Hepatic stellate cell (primary cell): ENCODE measurements around the gene HNMT.
A peak's percentile ranks its signal among the peaks of the same experiment; 100 is the strongest.
"Not testable (repeated sequence)": the region's sequence is repeated elsewhere in the genome, so short reads cannot be mapped to it uniquely, and the experiment has no call there.

Experiments
- DNase-seq: peaks from one replicate; pipeline ENCODE4 v3.0.0; 2011; ENCODE audit warnings: low spot score

HNMT gene

DNA sequence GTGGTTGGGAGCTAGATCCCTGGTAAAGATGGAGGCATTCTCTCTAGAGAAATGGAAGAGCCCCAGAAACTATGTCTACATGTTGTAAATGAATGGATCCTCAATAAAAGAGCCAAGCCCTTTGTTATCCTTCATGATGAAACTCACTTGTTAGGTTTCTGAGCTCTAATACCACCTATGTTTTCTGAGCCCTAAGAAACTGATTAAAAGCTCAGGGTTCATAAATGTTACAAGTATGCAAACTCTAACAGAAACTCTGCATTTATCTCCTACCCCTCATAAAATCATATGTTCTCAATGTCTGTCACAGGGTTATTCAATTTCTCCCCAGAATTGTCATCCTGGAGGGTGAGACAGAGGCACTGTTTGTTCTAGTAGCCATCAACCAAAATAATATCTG lies 18.0 kb upstream of the HNMT start:
- no peak for DNase-seq

DNA sequence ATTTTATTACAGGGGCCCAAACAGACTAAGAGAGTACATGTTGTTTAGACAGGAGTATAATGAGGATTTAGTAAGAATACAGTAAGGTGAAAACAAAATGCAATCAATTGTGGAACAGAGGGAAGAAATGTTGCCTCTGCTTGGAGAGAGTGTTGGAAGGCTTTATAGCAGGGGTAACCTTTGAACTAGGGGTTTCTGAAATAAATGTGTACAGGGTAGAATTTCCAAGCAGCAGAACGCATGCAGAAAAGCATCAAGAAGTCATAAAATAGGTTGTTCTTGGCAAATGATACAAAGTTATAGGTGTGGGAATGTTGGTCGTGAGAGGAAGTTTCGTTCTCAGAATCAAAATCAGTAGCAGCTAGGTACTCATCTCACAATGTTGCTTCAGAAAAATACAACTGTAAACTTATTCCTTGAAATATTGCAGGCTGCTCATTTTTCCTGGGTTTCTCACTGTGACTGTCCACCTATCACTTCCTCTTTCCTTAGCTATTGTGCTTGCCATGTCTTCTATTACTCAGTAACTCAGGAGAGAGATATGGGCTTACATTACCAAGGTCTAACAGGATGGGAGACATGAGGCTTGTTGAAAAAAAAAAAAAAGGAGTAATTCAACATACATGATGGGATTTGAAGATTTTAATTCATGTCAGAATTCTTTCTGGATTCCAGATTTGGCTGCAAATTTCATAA lies 17.1 kb upstream of the HNMT start:
- no peak for DNase-seq

GRCh38 chr2:137947728-137948336 lies 16.4 kb upstream of the HNMT start:
- no peak for DNase-seq

GRCh38 chr2:137948894-137949293 lies 15.4 kb upstream of the HNMT start:
- no peak for DNase-seq

DNA sequence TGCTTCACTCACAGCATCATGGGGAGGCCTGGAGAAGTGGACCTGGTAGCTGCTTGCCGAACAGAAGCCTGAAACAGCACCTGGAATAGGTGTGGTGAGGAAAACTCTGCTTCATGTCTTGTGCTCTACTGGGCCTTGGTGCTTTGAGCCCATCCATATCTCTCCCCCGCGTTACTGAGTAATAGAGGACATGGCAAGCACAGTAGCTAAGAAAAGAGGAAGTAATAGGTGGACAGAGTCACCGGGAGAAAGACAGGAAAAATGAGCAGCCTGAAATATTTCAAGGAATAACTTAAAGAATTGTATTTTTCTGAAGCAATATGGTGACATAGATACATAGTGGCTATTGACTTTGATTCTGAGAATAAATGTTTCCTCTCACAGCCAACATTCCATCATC lies 14.0 kb upstream of the HNMT start:
- no peak for DNase-seq

DNA sequence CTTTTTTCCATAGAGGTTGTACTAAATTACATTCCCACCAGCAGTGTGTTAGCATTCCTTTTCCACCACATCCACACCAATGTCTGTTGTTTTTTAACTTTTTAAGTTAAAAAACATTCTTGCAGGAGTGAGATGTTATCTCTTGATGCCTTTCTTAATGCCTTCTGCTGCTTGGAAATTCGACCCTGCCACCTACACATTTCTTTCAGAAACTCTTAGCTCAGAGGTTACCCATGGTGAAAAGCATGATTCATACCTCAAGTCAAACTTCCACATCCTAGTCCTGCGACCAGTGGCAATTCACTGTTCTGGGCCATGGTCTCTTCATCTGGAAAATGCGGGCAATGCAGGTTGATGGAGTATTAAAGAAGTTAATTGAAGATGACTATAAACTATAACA lies 12.7 kb upstream of the HNMT start:
- no peak for DNase-seq

DNA sequence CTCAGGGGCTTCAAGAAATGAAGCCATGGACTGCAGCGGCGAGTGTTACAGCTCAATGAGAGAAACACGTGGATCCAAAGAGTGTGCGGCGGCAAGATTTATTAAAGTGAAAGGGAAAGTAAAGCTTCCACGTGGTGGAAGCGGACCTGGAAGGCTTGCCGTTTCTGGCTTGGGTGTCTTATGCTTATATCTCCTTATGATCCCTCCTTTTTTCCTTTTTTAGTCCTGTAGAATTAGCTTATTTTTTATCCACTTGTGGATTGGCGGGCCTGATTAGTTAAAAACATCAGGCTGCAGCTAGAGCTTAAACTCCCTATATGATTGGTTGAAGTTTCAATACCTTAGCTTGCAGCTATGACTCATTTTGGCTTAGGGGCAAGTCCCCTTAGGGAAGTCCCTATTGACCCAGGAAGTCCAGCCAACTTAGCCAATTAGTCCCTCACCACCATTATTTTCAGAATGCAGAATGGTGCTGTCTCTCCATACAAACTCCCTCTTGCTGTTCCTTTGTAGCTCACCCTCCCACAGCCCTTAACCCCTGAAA lies 11.6 kb upstream of the HNMT start:
- DNase-seq, result no peak

DNA sequence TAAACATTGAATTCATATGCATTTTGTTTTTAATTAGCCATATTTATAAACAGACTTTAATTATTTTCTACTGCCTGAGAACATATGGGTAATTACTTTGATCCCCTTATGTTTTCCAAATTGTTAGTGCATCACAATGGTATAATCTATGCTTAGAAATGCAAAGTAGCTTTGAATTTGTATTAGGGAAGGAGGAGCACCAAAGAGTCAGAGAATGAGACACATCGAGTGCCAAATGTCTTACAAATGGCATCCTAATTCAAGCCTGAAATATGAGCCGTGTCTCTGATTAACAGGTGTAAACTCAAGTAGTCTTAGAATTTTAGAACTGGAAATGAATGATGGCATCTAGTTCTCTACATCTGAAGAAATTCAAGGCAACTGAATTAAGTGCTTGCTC lies 8.7 kb upstream of the HNMT start:
- no peak for DNase-seq

DNA sequence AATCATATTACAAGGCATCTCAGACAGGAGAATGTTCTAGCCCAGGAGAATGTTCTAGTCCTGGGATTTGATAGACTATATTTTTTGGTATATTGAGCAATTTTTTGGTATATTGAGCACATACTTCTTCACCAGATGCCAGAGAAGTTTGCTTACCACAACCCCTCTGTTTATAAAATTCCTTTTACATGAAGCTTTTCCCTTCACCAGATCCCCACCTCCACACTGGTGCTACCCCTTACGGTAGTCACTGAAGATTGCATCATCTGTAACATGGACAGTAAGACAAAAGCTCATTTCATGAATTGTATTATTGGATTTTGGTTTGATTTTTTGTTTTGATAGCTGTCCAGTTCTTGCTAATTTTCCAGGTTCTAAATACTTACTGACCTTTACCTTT lies 7.2 kb upstream of the HNMT start:
- peak; percentile 46 for DNase-seq

DNA sequence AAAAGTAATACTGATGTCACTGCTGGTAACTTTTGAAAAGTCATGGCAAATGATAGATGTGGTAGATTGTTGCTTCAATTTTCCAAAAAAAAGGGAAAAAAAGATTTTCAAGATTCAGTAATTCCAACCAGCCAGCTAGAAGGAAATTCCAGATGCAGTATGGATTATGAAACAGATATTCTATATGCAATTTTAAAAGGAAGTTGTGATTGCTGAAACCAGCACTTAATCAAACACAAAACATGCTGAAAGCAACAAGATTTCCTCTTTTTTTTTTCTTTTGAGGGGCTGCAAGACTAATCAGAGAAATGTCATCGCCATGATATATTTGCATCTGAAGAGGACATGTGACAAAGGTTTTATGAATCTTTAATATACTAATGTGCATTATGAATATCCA lies 5.1 kb upstream of the HNMT start:
- no peak for DNase-seq

GRCh38 chr2:137960223-137960622 lies 4.0 kb upstream of the HNMT start:
- no peak for DNase-seq

- DNase-seq, result no peak
Measured at GRCh38 chr2:137961602-137962001, 2.7 kb upstream of the HNMT start.

DNA sequence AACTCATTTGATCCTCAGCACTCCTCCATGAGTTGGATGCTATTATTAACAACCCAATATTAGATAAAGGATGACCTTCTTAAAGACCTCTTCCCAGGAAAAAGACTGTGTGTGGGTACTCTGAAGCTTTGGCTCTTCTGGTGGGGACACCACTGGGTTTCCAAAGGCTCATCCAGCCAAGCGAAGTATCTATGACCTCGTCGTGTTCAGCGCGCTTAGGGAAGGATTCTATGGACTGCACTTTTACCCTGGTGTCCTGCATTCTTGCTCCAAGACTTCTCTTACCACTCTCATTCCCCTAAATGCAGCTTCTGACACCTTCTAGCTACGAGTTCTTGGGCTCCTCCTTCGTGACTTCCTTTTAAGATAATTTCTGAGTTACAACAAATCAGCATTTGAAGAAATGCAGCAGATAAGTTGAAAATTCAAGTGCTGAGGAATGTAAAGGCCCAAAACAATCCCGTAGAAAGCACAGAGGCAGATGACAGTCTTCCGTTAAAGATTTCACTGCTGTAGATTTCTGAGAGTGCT lies 673 bp upstream of the HNMT start:
- DNase-seq, result no peak

- no peak for DNase-seq
Measured at GRCh38 chr2:137964859-137965459, 686 bp downstream of the HNMT start.

- no peak for DNase-seq
Measured at GRCh38 chr2:137966043-137966442, 1.8 kb downstream of the HNMT start.

GRCh38 chr2:137967042-137967441 lies 2.8 kb downstream of the HNMT start:
- no peak for DNase-seq

- DNase-seq, result no peak
Measured at GRCh38 chr2:137968477-137969417, 4.5 kb downstream of the HNMT start.

GRCh38 chr2:137969418-137969765 lies 5.1 kb downstream of the HNMT start:
- DNase-seq, result peak; percentile 40

DNA sequence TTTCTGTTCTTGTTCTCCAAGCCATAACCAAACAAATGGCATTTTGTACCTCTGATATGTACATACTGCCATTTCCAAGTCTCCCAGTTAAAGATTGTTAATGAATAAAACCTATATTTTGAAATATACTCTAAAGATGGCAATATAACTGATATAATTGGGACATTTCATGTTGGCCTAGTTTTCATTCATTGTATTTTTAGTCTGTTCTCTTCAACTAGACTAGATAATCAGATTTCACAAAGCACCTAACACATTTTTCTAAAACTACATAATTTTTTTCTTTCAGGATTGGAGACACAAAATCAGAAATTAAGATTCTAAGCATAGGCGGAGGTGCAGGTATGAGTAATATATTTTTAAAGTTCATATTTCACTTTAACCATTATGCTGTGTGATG lies 5.6 kb downstream of the HNMT start:
- DNase-seq, result no peak

- DNase-seq, result not testable (repeated sequence)
Measured at GRCh38 chr2:137971259-137971658, 7.0 kb downstream of the HNMT start.

GRCh38 chr2:137973280-137973679 lies 9.0 kb downstream of the HNMT start:
- no peak for DNase-seq
